GM12873 (cell line): Measurements from ENCODE around the gene ECM2.

Source experiments
- TF ChIP-seq, protein P1 (sequence below): IDR thresholded peaks from 2 replicates; pipeline ENCODE4 v1.5.1; 2012; ENCODE audit warnings: low read depth, mild to moderate bottlenecking, moderate library complexity, low read length, control low read depth; ENCODE audit not compliant: insufficient read depth; ENCODE audit errors: missing control alignments

ECM2 gene

DNA sequence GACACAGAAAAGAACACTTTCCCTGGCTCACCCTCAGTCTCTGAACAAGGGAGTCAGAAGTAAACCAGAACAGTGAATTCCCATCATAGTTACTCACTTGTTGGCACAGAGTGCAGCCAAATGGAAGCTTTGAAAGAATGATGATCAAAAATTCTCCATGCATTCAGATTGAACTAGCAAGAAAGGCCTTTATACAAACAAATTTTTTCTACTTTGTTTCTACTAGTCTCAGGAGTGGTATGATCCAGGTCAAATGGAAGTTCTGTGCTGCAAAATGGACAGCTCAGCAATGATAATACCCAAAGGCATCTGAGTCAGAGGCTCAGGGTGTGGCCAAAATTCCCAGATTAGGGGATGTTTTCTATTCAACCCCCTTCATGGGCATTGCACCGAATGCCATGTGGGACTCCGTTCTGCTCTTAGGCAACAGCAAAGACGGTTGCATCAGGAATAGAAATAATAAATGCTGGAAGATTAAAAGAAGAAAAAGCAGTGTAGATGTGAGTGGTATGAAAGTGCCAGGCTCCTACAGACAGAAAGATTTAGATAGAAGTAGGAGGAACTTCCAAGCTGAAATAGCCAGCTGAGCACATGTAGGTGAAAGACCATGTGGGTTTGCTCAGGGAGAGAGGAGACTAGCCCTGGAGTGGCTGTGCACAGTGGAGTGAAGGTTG is 29.5 kb downstream of the ECM2 start:
- TF ChIP-seq, protein P1, sequence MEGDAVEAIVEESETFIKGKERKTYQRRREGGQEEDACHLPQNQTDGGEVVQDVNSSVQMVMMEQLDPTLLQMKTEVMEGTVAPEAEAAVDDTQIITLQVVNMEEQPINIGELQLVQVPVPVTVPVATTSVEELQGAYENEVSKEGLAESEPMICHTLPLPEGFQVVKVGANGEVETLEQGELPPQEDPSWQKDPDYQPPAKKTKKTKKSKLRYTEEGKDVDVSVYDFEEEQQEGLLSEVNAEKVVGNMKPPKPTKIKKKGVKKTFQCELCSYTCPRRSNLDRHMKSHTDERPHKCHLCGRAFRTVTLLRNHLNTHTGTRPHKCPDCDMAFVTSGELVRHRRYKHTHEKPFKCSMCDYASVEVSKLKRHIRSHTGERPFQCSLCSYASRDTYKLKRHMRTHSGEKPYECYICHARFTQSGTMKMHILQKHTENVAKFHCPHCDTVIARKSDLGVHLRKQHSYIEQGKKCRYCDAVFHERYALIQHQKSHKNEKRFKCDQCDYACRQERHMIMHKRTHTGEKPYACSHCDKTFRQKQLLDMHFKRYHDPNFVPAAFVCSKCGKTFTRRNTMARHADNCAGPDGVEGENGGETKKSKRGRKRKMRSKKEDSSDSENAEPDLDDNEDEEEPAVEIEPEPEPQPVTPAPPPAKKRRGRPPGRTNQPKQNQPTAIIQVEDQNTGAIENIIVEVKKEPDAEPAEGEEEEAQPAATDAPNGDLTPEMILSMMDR: no peak

DNA sequence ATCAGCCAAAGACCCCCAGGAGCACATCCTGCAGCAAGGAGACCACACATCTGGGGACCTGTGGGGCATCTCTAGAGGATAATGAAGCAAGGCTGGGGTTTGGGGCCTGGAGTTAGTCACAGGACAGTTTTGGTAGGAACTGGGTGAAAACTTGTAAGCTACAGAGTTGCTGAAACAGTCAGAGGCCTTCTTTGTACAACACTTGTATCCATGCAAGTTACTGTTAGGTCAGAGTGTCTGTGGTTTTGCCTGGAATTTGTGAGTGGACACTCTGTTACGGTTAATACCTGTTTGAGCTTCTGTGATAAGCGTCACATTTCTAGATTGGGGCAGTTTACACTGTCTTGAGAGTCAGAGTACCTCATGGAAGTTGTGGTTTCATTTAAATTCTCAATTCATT is 30.9 kb downstream of the ECM2 start:
- TF ChIP-seq, protein P1: no peak

DNA sequence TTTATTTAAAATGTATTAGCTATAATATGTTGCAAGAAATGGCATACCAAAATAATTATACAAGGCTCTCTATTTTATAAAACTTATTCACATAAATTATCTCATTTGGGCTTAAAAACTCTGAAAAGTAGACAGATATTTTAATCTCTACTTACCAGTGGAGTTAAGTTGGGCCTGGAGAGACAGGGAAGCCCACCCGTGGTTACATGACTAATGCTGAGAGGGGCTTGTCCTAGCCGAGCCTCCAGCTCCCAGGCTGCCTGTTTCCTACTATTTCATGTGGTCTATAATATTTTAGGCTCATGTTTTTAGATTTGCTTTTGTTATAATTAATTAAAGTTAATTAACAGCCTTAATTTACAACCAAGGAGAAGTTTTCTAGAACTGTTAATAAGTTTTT is 32.6 kb downstream of the ECM2 start:
- TF ChIP-seq, protein P1: no peak

DNA sequence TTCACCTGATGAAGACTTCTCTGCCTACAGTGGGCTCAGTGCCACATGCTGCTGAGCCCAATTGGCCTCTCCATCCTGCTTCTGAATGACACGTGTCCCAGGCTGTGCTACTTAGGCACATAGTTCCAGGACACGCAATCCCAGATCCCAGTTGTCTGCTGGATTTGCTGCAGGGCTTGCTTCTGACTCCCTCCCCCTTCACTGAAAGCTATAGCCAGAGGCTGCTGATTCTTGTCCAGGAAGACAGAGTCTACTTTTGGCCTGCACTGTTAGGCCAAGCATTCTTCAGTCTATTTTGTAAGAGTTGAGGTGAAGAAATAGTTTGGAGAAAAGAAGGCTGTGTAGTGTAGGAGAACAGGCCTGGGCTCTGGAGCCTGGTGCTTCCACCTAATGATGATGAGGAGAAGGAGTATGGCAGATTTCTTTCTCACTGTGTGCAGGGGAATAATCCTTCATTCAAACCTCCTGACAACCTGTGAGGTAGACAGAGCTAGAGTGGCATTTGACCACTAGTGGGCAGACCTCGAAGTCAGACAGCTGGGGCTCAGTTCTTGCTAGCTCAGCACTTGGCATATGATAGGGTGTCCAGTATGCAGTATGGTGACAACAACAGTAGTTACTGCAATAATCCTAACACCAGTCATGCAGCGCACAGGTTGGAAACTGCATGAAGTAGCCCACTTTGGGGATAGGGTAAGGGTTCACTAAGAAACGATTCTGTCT is 34.0 kb downstream of the ECM2 start:
- TF ChIP-seq, protein P1: peak; percentile 75

DNA sequence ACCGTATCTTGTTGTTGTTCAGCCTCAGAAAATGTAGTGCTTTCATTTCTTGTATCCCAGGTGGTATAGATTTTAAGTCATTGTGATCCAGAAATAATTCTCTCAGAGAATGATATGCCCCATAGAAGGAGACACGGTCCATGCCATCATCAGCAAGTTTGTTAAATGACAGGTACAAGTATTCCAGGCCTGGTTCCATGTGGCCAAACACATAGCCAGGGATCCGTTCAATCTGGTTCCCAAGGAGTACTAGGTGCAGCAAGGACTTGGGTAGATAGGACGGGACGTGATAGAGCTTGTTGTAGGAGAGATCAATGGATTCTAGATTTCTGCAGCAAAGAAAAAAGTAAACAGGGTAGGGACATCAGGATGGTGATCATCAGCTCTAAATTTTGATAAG is 35.1 kb downstream of the ECM2 start:
- TF ChIP-seq, protein P1: no peak

DNA sequence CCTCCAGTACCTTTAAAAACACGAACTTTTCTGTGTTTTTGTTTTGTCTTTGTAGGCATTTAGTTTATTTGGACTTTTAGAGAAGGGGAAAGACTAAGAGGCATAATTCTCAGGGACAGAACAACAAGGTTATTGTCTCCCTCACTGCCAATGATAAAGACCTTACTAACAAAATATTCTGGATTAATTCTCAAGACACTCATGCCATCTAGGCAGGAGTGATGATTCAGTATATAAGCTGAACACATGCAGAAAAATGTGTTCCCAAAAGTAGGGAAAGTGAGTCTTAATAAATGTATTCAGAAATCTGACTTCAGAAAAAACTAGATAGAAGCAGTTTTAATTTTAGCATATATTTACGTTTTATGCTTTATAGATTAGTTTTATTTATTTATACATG is 36.1 kb downstream of the ECM2 start:
- TF ChIP-seq, protein P1: no peak

DNA sequence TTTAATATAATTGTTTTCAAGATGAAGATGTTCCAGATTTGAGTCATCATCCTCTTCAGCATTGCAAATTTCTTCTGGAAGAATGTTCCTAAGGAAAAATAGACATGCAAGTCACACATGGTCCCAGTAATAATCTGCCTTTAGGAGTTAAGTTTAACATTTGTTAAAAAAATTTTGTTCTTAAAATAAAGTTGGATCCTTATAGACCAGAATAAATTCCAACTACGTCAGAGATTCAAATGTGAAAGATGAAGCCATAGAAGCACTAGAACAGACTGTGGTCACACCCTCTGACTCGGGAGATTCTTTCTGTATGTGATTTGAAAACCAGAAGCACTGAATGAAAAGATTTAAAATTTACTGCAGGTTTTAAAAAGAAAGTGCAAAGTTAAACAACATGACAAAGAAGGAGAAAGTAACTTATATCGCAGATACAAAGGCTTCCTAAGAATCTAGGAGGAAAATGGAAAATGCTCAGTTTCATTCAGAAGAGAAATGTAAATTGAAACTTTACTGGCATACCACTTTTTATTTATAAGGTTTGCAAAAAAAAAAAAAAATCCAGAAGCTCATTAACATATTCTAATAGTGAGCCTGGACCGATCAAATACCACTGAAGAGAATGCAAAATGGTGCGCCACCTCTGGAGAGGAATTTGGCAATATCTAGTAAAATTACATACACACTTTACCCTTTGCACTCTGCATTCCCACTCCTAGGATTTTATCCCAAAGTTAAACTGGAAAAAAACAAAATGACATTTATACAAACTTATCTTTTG is 39.2 kb downstream of the ECM2 start:
- TF ChIP-seq, protein P1: no peak
